PC-3 (cell line): ENCODE measurements around the gene SH2D3A. TPM values are rescaled to one million over a fixed set of nuclear protein-coding genes. Genes with fewer than 3 reads are reported as not detected.
A peak's percentile ranks its signal among the peaks of the same experiment; 100 is the strongest.
"Not testable (repeated sequence)": the region's sequence is repeated elsewhere in the genome, so short reads cannot be mapped to it uniquely, and the experiment has no call there.

Source experiments
- ATAC-seq: fragments of 200-7000 bp; cut with Tn5 transposase; 2 replicates; pipeline ENCODE4 v1.9.1; 2020; ENCODE audit warnings: mild to moderate bottlenecking, moderate library complexity
- BruUV-seq: library from RNA; stranded (reverse); fragments of 400-500 nt; replicated peaks from 2 replicates; lab custom pipeline; 2021; lab: Mats Ljungman, UMichigan
- CTCF ChIA-PET: fragments of 300-600 bp; sonication (Branson Sonifier 250); formaldehyde crosslinking; loops from one replicate; lab custom pipeline; 2022; ENCODE audit warnings: antibody characterized with exemption; lab: Charles Lee
- POLR2A ChIA-PET: fragments of 300-600 bp; sonication (Branson Sonifier 250); formaldehyde crosslinking; loops from one replicate; lab custom pipeline; 2022; ENCODE audit warnings: antibody characterized with exemption; ENCODE audit not compliant: unreplicated experiment; lab: Charles Lee
- DNase-seq: peaks from one replicate; pipeline ENCODE4 v3.0.0-alpha.2; 2015
- H2AFZ ChIP-seq: fragments of 300-600 bp; sonication (generic); 2 replicates; pipeline ENCODE4 v1.6.0; 2016; ENCODE audit warnings: antibody characterized with exemption, low read length
- H3F3A ChIP-seq: fragments of 300-600 bp; sonication (generic); one replicate; pipeline ENCODE4 v1.6.0; 2017; ENCODE audit warnings: antibody characterized with exemption, low read length, control low read depth, mild to moderate bottlenecking; ENCODE audit not compliant: unreplicated experiment
- H3K27ac ChIP-seq: fragments of 300-600 bp; sonication (generic); 2 replicates; pipeline ENCODE4 v1.5.1; 2016; ENCODE audit warnings: mild to moderate bottlenecking, low read length
- H3K27me3 ChIP-seq: fragments of 300-600 bp; sonication (generic); 2 replicates; pipeline ENCODE4 v1.6.1; 2016; ENCODE audit warnings: low read length, mixed read lengths
- H3K36me3 ChIP-seq: fragments of 300-600 bp; sonication (generic); 2 replicates; pipeline ENCODE4 v1.6.1; 2016; ENCODE audit warnings: low read depth, mixed run types, low read length, mixed read lengths
- H3K4me1 ChIP-seq: fragments of 300-600 bp; sonication (generic); 2 replicates; pipeline ENCODE4 v1.5.1; 2016; ENCODE audit warnings: low read length; ENCODE audit not compliant: insufficient read depth
- H3K4me2 ChIP-seq: fragments of 300-600 bp; sonication (generic); 2 replicates; pipeline ENCODE4 v1.6.0; 2016; ENCODE audit warnings: low read length
- H3K4me3 ChIP-seq: fragments of 300-600 bp; sonication (generic); 2 replicates; pipeline ENCODE4 v1.5.1; 2016; ENCODE audit warnings: mild to moderate bottlenecking, low read length, mixed read lengths
- H3K79me2 ChIP-seq: fragments of 300-600 bp; sonication (generic); 2 replicates; pipeline ENCODE4 v1.6.1; 2017; ENCODE audit warnings: low read length, mixed read lengths
- H3K9ac ChIP-seq: fragments of 300-600 bp; sonication (generic); 2 replicates; pipeline ENCODE4 v1.6.0; 2016; ENCODE audit warnings: mild to moderate bottlenecking, low read length
- H3K9me2 ChIP-seq: fragments of 300-600 bp; sonication (generic); replicated peaks from 2 replicates; pipeline ENCODE4 v1.6.1; 2016; ENCODE audit warnings: mixed run types, low read length, mixed read lengths
- H3K9me3 ChIP-seq: fragments of 300-600 bp; sonication (generic); 2 replicates; pipeline ENCODE4 v1.6.1; 2016; ENCODE audit warnings: low read length, mixed read lengths
- H4K20me1 ChIP-seq: fragments of 300-600 bp; sonication (generic); 2 replicates; pipeline ENCODE4 v1.6.1; 2016; ENCODE audit warnings: low read length, mixed read lengths
- EZH2 ChIP-seq: fragments of 300-600 bp; sonication (generic); IDR thresholded peaks from one replicate; pipeline ENCODE4 v1.6.1; 2017; ENCODE audit warnings: antibody characterized with exemption, mild to moderate bottlenecking, low read length; ENCODE audit not compliant: unreplicated experiment
- EZH2phosphoT487 ChIP-seq: fragments of 300-600 bp; sonication (generic); IDR thresholded peaks from 2 replicates; pipeline ENCODE4 v1.6.1; 2018; ENCODE audit warnings: mild to moderate bottlenecking, antibody characterized with exemption, low read length, borderline replicate concordance
- intact Hi-C: fragments of 100-400 bp; cut with micrococcal nuclease; formaldehyde crosslinking; loops from 2 replicates; pipeline ENCODE4 v1.9.0; 2023
- total RNA-seq: library from RNA; depleted of rRNA; stranded (reverse); fragments of >200 nt; gene quantifications from 2 replicates; pipeline ENCODE4 v1.2.3, GENCODE V29; 2014
- TF ChIP-seq, protein P1 (sequence below): fragments of 300-600 bp; sonication (generic); conservative IDR thresholded peaks from 2 replicates; pipeline ENCODE4 v1.5.1; 2017; ENCODE audit warnings: antibody characterized with exemption, low read depth, mild to moderate bottlenecking, low read length

SH2D3A gene
- total RNA-seq, 1 experiment from 2014 or later = 141 TPM

DNA sequence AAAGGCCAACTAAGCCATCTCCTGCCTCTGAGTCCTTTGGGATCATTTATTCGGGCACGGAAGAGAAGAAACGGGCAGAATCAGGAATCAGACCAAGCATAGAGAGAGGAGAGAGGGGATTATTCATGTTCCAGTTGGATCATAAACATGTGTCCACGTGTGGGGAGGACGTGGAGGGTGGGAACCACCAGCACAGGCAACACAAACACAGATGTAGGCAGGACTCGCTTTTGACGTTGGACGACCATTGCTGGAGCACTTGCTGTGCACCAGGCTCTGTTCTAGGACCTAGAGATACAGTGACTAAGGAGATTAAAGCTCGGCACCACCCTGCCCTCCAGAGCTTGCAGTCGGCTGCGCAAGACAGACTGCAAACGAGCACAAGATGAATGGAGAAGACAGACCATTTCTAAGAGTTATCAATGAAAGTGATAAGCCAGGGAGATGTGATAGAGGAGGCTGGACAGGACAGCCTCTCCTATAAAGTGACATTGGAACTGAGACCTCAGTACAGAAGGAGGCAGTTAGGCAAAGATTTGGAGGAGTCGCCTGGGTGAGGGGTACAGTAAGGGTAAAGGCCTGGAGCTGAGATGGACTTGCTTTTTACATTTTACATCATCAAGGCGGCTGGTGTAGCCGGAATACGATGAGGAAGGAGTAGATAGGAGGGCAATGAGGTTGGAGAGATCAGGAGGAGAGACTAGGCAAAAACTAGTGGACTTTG lies 716 bp downstream of the SH2D3A start:
- peak overlapping the region; percentile 88 for H3K9ac ChIP-seq
- no peak for TF ChIP-seq EZH2
- no peak for TF ChIP-seq EZH2phosphoT487
- TF ChIP-seq, protein P1, sequence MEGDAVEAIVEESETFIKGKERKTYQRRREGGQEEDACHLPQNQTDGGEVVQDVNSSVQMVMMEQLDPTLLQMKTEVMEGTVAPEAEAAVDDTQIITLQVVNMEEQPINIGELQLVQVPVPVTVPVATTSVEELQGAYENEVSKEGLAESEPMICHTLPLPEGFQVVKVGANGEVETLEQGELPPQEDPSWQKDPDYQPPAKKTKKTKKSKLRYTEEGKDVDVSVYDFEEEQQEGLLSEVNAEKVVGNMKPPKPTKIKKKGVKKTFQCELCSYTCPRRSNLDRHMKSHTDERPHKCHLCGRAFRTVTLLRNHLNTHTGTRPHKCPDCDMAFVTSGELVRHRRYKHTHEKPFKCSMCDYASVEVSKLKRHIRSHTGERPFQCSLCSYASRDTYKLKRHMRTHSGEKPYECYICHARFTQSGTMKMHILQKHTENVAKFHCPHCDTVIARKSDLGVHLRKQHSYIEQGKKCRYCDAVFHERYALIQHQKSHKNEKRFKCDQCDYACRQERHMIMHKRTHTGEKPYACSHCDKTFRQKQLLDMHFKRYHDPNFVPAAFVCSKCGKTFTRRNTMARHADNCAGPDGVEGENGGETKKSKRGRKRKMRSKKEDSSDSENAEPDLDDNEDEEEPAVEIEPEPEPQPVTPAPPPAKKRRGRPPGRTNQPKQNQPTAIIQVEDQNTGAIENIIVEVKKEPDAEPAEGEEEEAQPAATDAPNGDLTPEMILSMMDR = no peak
- peak overlapping the region; percentile 83 for H3K4me2 ChIP-seq
- H3K79me2 ChIP-seq = peaks cover 52% of the 10 kb centered on the region
- H3K4me3 ChIP-seq = peak overlapping the region; percentile 73
- H3K9me2 ChIP-seq = no peaks in the 10 kb centered on the region
- peak; percentile 3 for ATAC-seq
- no peaks in the 10 kb centered on the region for H3K9me3 ChIP-seq
- POLR2A ChIA-PET = no interaction called here
- BruUV-seq = TSS peak; percentile 98
- no peaks in the 10 kb centered on the region for H3F3A ChIP-seq
- CTCF ChIA-PET = no interaction called here
- no peaks in the 10 kb centered on the region for H3K27me3 ChIP-seq
- no peak for DNase-seq
- no peaks in the 10 kb centered on the region for H4K20me1 ChIP-seq
- H3K27ac ChIP-seq = peak overlapping the region; percentile 95
- H3K36me3 ChIP-seq = peaks cover 11% of the 10 kb centered on the region
- H2AFZ ChIP-seq = peak overlapping the region; percentile 63
- H3K4me1 ChIP-seq = peaks cover 31% of the 10 kb centered on the region
- intact Hi-C loops = loop anchor here (1.0 to 2.0 kb wide), 3 partner anchors 29 to 97 kb away; partner anchors contain the start of gene GPR108

DNA sequence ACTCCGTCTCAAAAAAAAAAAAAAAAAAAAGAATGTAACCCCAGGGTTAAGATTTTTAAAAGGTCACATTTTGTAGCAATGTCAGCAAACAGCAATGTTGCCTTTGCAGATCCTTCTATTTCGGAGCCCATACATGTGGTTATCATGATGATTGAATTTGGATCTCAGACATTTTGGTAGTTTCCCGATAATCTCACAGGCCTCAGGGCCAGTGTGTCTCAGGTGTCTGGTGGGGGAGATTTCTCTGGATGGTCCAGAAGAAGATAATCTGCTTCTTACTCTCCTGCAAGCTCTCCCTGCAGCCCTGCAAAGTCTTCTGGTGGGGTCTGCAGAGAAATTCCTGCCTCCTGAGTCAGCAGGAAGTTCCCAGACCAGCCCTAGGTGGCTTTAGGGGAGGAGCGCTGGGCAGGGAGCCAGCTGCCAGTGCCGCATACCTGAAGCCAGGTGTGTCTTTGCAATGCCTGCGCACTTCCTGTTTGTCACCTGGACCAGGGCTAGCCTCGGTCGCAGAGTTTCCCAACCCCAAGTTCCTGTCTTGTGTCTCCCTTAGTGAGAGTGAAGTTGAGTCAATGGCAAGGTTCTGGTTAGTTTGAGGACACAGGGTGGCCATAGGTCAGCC lies 1.4 kb downstream of the SH2D3A start:
- Histone ChIP-seq H4K20me1 (no peaks in the 10 kb centered on the region), H3K36me3 (peaks cover 18% of the 10 kb centered on the region), H2AFZ (no peak overlapping the region), H3K9ac (peak overlapping the region; percentile 88), H3K9me3 (no peaks in the 10 kb centered on the region), H3K9me2 (no peaks in the 10 kb centered on the region), H3K79me2 (peaks cover 59% of the 10 kb centered on the region), H3K4me1 (peaks cover 31% of the 10 kb centered on the region), H3K27me3 (no peaks in the 10 kb centered on the region), H3F3A (no peaks in the 10 kb centered on the region), H3K4me3 (peak overlapping the region; percentile 73), H3K4me2 (peak overlapping the region; percentile 83), H3K27ac (peak overlapping the region; percentile 95)
- intact Hi-C loops = loop anchor here (2.0 kb wide), 1 partner anchor 35 kb away; no protein-coding TSS in a partner anchor
- TF ChIP-seq EZH2 (no peak), EZH2phosphoT487 (no peak)
- POLR2A ChIA-PET = no interaction called here
- peak; percentile 99 for DNase-seq
- BruUV-seq = no TSS peak
- peak; percentile 44 for ATAC-seq
- CTCF ChIA-PET = no interaction called here

DNA sequence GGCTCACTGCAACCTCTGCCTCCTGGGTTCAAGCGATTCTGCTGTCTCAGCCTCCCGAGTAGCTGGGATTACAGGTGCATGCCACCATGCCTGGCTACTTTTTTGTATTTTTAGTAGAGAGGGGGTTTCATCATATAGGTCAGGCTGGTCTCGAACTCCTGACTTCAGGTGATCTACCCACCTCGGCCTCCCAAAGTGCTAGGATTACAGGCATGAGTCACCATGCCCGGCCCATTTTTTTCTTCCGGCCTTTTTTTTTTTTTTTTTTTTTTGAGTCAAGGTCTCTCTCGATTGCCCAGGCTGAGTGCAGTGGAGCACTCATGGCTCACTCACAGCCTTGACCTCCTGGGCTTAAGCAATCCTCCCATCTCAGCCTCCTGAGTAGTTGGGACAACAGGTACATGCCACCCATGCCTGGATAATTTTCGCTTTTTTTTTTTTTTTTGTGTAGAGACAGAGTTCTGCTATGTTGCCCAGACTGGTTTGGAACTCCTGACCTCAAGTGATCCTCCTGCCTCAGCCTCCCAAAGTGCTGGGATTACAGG lies 4.9 kb downstream of the SH2D3A start:
- H3K27ac ChIP-seq = not testable (repeated sequence)

More for the DNA sequence above, 4.9 kb downstream of the SH2D3A start:
- ATAC-seq, intact Hi-C loops, CTCF ChIA-PET, POLR2A ChIA-PET, H3K4me2 ChIP-seq, H3K9ac ChIP-seq, H3F3A ChIP-seq, H3K9me3 ChIP-seq, BruUV-seq, H3K4me3 ChIP-seq, H3K27me3 ChIP-seq, H4K20me1 ChIP-seq, H2AFZ ChIP-seq, H3K9me2 ChIP-seq: not testable (repeated sequence)
- peak; percentile 30 for DNase-seq
- Histone ChIP-seq H3K79me2 (peaks cover 65% of the 10 kb centered on the region), H3K4me1 (peaks cover 26% of the 10 kb centered on the region), H3K36me3 (peaks cover 38% of the 10 kb centered on the region)
